NCI-H2029 (cell line): Measurements from ENCODE around the gene KRT82.
A peak's percentile ranks its signal among the peaks of the same experiment; 100 is the strongest.

Experiments used
- DNase-seq: peaks from one replicate; lab custom pipeline; 2025; lab: John Stamatoyannopoulos, UW

Gene KRT82

DNA sequence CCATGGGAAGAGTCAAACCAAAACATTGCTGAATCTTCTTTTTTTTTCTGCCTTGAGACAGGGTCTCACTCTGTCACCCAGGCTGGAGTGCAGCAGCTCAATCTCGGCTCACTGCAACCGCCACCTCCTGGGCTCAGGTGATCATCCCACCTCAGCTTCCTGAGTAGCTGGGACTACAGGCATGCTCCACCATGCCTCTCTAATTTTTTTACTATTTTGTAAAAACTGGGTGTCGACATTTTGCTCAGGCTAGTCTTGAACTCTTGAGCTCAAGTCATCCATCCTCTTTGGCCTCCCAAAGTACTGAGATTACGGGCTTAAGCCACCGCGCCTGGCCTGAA is 29.5 kb upstream of the KRT82 start:
- no peak for DNase-seq

DNA sequence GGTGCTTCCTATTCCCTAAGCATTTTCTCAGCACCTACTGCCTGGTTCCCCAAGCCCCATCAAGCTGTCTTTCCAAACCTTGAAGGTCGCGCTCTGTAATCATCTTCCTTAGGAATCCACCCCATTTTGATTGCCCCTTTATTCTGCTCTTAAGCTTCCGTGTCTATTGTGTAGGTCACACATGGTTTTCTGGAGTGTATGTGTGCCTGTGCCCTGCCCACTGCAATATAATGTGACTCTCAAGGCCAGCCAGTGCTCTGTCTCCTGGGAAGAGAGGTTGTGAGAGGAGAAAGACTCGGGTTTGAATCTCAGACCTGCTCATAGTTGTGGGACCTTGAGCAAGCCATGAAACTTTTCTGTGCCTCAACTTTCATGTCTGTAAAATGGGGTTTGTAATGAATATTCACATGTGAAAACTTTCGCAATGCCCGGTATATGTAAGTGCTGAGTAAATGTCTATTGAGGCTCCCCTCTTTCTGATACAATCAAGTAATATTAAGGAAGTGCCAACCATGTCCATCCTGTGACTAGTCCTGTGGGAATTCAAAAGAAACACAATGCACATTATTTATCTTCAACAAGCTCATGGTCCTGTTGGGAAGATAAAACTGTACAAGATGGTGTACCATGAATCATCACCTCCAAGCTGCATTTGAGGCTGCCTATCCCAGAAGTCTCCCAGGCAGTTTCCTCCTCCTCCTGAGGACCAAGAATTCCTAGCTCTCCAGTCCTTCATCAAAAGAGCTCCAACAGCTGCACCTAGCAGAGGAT is 28.8 kb upstream of the KRT82 start:
- DNase-seq = no peak

DNA sequence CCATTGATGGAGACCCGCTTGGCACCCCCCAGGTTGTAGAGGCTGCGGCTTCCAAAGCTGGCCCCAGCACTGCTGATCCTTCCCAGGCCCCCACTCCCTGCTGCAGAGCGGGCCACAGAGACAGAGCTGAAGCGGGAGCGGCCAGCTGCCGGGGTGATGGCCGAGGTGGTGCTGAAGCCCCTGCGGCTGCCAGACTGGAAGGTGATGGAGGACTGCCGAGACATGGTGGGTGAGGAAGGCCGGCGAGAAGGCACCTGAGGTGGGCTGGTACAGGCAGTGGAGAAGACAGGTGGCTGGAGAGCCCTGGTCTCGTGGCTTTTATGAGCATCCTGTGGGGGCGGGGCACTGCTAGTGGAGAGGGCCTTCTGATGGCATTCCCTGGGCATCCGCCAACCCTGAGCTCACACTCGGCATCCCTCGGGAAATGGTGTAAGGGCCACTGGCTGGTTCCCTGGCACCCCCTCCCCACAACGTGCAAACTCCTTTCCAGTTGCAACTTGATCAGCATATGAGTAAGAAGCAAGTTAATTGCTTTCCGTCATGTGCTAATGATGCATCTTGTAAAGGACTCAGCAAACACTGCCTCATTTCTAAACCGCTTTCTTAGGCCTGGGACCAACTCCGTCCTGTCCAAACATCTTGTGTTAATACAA is 28.1 kb upstream of the KRT82 start, which contains the start of gene KRT75:
TSS of gene KRT75 (minus strand) at position 291 of the 653 bp plus-strand sequence. CDS start at position 224, 67 bp downstream.
- DNase-seq = peak; percentile 91

DNA sequence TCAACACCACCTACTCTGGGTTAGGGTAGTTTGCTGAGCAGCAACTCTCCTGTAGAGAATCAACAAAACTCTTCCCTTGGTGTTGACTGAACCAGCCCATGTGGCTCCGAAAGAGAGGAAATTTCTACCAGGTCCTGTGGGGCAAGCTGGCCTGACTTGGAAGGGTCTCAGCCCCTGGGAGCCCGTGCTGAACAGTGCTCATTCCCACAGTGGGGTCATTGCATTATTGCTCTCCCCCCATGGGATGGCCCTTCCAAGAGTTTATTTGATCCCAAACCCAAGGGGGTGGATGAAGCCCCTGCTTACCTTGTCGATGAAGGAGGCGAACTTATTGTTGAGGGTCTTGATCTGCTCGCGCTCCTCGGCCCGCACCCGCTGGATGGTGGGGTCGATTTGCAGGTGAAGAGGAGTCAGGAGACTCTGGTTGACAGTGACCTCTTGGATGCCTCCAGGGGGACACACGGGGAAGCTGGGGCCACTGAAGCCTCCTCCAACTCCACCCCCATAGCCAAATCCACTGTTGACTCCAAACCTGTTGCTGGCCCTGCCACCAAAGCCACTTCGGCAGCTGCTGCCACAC is 27.5 kb upstream of the KRT82 start:
- no peak for DNase-seq

DNA sequence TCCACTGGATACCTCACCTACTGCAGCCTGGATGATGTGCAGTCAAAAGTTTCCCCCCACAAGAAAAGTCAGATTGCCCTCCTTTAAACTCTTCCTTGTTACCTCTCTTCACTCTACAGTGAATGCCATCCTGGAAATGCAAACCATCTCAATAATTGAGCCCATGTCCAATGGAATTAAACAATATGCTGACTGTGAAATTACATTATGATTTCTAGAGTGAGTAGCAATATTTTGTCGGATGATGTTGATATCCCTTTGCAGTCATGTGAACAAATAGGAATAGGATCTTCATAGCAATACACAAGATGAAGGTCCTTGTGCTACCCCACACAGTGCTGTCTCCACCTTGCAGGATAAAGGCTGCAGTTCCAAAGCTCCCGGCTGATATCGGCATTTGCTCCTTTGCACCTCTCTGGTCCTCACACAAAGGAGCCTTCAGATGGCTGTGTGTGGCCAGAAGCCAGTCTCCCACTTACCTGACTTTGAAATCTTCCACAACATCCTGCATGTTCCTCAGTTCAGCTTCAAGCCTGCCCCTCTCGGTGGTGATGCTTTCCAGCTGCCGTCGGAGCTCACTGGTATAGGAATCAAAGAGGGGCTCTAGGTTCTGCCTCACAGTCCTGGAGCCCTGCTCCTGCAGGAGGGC is 26.5 kb upstream of the KRT82 start:
- no peak for DNase-seq

DNA sequence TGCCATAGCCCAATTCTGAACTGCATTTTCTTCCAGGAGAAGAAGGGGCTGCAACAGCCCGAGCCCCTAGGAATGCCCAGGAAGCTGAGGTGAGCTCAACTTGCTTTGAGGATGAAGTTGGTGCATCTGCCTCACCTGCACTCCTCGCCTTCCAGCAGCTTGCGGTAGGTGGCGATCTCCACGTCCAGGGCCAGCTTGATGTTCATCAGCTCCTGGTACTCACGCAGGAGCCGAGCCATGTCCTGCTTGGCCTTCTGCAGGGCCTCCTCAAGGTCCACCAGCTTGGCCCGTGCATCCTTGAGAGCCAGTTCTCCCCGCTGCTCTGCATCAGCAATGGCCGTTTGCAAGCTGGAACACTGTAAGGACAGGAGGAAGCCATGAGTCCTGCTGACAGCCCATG is 22.0 kb upstream of the KRT82 start:
- no peak for DNase-seq

DNA sequence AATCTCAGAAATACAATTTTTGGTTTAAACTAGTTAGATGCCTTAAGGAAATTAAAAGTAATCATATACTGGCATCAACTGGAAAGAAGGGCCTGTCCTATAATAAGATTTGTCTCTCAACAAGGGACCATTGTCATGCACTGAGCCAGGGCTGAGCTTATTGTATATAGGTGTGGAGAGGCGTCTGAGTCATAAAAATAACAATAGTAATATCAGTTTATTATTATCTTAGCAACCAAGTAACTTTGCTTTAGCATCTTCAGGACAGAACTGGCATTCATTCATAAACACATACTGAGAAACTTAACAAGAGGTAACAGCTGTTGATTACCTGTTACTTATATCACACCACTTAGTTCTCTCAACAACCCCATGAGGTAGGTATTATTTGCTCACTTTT is 20.9 kb upstream of the KRT82 start:
- DNase-seq = no peak

DNA sequence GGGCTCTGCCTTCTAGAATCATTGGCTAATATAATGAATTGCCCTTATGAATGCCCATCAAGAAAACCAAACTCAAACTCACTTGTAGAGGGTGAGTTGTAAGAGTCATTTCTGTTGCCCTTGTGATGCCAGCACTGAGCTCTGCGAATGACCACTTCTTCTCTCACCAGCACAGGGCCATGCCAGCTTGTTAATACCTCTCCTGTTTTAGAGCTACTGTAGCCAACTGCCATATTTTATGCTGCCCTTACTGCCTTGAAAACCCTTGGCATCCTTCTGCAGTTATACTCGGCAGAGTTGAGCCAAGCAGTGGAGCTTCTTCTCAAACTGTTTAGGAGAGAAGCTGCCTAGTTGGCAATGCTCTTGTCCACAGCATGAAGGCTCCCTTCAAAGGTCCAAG is 19.9 kb upstream of the KRT82 start:
- DNase-seq = no peak

DNA sequence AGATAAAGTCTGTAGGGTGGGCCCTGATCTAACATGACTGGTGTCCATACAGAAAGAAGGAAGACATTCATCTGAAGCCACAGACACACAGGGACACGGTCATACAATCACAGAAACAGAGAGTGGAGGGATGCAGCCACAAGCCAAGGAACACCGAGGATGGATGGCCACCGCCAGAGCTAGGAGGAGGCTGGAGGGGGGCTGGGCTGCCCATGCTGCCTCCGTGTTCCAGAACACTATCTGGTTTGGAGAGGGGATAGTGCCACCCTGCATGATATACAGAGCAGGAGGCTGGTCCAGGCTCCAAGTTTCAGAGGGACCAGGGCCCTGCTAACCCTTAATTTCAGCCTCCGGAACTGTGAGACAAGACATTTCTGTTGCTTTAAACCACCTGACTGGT is 19.3 kb upstream of the KRT82 start:
- no peak for DNase-seq

DNA sequence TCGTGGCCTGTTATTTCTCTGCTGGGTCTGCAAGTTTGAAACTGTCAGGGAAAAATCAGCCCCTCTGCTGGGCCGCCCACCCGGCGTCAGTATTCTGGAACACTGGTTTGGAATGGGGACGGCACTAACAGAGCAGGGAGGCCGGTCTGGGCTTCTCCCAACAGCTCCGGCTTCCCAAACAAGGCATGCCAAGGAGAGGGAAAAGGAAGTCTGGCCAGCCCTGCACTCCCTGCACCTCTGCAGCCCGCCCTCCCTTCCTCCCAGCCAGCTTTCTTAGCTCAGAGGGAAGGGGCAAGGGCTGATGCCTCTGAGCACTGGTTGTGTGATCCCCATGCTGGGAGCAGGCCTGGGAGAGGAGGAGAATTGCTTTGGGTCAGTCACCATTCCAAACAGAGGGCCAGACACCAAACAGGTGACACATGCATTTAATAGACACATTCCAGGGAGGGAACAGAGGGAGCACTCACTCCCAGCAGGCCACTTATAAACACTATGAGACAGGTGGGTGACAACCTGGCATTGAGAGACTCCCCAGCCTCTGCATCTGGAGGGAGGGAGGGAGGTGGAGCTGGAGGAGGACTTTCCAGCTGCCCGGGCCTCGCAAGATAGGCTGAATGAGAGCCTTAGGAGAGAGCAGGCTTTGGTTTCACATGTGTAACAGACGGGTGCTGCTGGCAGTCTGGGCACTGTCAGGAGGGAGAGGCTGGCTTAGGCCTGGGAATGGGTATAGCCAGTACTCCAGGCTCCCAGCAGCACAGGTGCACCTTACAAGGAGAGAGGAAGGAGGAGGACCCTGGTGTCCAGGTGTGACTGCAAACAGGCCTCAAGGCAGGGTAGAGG is 17.7 kb upstream of the KRT82 start:
- DNase-seq = peak; percentile 47

DNA sequence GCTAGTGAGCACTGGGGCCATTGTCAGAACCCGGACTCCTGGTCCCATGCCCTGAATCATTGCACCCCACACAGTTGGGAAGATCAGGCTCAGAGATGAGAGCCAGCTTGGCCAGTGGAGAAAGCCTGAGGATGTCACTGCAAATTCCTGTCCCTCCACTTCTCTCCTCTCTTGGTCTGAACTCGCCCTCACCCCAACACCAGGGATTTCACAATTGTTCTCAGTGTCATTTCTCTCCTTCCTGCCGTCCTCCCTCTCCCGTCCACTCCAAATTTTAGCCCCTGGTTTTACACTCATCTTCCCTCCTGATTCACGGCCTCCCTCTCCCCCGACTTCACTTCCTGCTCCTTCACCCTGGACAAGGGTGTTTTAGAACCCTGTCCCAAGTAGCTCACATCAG is 16.9 kb upstream of the KRT82 start:
- DNase-seq = no peak

DNA sequence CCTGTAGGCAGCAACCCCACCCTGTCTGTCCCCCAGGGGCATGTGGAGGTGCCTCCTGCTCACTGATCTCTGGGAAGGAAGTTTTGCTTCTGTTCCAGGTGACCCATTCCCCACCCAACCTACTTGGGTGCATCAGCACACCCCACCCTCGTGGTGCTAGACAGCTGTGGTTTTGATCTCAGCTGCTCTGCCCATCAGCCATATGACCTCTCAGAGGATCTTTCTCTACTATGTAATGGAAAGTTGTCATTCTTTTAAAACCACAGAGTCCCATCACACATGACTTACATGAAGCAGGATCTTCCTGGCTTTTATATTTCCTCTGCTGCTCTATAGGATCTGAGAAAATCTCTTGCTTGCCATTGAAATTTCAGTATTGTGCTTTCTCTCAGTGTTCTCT is 13.5 kb upstream of the KRT82 start:
- no peak for DNase-seq

DNA sequence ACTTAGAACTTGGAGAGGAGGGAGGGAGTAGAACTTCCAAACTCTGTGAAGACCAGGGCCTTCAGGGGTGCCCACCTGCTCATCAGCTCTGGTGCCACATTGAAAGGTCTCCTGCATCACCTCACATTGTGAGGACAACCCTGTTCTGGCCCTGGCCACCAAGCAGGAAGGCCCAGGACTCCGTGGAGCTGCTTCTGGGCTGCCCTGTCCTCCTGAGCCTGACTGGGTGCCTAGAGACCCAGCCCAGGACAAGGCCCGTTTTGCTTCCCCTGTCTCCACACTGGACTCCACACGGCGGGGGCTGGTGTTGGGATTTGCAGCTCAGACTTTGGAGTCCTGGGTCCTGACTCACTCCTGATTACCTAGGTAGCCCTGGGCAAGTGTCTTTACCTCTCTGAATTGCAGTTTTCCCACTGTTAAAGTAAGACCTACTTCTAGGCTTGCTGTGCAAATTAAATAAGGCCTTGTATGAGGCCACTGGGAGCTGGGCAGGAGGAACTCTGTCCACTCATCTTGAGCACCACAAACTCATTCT is 12.5 kb upstream of the KRT82 start:
- no peak for DNase-seq

DNA sequence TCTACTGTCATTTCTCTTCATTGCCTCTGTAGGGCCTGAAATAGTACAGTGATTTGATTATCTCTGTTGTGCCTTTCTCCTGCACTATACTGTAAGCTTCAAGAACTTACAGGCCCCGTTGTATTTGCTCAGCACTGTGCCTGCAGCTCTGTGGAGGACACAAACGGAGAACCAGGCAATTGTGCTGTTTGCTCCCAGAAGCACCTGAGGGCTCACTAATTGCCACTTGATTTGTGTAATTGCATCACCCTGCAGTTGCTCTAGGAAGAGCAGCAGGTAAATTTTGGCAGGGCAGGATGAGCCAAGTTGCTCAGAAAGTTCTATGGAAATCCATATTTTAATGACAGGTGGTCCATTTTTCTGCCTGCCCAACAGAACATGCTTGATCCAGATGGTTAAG is 11.6 kb upstream of the KRT82 start:
- peak; percentile 66 for DNase-seq

DNA sequence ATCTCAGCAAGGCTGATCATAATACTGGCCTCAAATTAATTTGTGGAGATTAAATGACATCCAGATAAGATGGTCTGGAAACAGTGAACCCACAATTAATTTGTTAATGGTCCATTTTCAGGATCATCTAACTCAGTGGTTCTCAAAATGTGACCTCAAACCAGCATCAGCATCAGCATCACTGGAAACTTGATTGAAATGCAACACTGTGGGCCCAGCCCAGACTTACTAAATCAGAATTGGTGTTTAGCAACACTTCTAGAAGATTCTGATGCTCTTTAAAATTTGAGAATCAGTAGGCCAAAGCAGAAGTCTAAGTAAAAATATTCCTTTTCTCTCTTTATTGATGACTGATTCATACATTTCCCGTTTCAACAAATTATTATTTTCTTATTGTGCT is 10.7 kb upstream of the KRT82 start:
- no peak for DNase-seq

DNA sequence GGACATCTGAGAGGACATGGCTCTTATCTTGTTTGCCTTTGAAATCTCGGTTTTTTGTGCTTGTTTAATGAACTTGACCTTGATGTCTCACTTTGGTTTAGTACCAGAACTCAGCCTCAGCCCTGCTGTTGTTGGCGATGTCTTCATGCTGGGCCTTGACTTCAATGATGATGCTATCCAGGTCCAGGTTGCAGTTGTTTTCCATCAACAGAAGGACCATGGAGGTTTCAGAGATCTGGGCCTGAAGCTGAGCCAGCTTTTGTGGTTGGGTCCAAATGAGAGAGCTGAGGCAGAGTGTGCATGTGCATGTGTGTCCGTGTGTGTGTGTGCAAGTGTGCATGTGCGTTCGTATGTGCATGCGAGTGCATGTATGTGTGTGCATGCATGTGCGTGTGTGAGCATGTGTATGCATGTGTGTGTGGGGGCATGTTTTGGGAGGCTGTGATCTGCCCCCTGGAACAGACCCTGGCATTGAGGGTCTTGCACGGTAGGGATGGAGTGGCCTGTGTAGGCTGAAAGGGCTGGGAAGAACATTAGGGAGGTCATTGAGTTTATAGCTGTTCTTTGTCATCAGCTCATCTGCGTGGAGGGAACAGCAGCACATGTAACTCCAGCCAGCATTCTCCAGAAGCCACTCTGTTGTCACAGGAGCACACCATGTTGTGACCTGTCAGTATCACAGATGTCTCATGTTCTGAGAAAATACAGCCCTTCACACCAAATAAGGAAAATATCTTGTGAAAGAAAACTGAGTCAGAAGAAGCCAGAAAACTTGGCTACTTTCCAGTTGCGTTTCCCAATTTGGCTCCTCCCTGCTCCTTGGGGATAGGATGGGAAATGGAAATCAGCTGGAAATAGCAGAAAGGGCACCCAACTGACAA is 10.0 kb upstream of the KRT82 start:
- DNase-seq = no peak

DNA sequence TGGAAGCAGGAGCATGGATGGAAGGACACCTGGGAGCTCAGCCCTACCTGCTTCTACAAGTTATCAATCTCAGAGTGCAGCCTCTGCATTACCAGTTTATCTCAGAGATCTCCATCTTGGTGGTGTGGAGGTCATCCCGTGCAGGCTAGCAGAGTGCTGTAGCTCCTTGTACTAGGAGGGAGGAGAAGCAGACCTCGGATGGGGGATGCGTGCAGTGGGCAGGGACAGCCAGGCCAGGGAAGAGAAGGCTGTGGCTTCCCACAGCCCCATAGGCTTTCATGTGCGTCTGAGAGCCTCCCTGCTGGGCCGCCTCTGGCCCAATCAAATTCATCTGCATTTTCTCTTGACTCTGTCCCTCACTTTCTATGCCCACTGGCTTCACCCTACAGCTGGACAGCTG is 8.8 kb upstream of the KRT82 start:
- DNase-seq = no peak

DNA sequence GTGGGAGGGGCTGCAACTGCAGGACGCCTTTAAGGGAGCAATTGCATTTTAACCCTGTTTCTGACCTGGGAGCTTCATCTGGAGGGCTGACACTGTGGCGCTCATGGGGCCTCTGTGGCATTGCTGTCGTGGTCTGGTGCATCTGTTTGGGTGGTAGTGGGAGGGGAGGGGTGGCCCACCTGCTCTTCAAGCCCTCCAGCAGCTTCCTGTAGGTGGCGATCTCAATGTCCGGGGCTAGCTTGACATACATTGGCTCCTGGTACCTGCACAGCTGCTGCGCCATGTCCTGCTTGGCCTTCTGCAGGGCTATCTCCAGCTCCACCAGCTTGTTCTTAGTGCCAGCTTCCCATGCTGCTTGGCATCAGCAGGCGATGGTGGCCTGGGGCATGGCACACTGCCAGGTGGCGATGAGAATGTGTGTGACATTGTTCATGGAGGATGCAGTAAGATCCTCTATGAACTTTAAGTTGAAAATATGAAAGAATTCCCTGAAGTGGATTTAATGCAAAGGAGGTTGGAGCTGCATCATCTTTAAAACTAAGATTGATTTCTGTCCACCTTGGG is 7.7 kb upstream of the KRT82 start:
- DNase-seq = no peak

DNA sequence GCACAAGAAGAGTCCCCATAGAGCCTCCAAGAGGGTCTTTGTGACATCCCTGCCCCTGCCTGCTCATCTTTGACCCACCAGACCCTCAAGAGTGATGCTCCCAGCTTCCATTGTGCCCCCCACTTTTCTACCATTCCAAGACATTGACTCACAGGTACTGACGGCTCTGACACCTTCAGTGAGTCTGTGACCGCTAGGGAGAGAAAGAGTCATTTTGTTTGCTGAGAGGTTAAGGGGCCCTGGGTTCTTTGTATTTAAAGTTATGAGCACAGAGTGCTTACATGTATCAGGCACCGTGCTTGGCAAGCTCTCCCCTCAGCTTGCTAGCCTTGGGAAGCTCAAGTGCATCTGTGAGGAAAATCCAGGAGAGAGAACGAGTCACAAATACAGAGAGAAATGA is 7.1 kb upstream of the KRT82 start:
- no peak for DNase-seq

DNA sequence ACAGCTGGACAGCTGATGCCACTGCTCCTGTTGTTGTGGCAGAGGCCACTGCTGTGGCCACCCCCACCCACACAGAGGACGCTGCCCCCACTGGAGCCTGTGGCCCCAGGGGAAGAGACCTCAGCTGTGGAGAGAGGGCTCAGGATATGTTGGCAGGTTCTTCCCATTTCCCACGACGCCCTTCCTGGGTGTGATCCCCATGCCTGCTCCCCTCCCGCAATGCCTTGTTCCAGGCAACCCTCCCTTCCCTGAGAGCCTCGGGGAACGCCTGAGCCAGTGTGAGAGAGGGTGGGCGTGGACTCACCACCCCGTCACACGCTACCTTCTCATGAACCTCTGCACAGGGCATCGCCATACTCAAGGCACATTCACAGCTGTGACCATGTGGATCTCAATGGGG is 5.7 kb upstream of the KRT82 start:
- no peak for DNase-seq
